Measurements from ENCODE around the gene CHCHD3. TPM values are rescaled to one million over a fixed set of nuclear protein-coding genes. Genes with fewer than 3 reads are reported as not detected.

CHCHD3 gene
- total RNA-seq, 1 donor: 104 TPM

GRCh38 chr7:132760866-132761265 is 321.0 kb downstream of the CHCHD3 start:
- no peak for TF ChIP-seq CTCF (IDR thresholded peaks at IDR 0.05; ENCODE audit: insufficient read depth, low read depth, low read length)
- no peak overlapping the region for H3K4me3 ChIP-seq (ENCODE audit: low read depth, low read length)
- DNase-seq (ENCODE audit: low read depth): no peak

- no peak overlapping the region for H3K4me3 ChIP-seq (ENCODE audit: low read depth, low read length)
- DNase-seq (ENCODE audit: low read depth): peak; percentile 30
- no peak for TF ChIP-seq CTCF (IDR thresholded peaks at IDR 0.05; ENCODE audit: insufficient read depth, low read depth, low read length)
These were observed 321.7 kb downstream of the CHCHD3 start for GRCh38 chr7:132760244-132760623.

GRCh38 chr7:132759482-132760243 is 322.2 kb downstream of the CHCHD3 start:
- TF ChIP-seq CTCF (IDR thresholded peaks at IDR 0.05; ENCODE audit: insufficient read depth, low read depth, low read length): no peak
- H3K4me3 ChIP-seq (ENCODE audit: low read depth, low read length): no peak overlapping the region
- DNase-seq (ENCODE audit: low read depth): no peak

- no peak for TF ChIP-seq CTCF (IDR thresholded peaks at IDR 0.05; ENCODE audit: insufficient read depth, low read depth, low read length)
- no peak overlapping the region for H3K4me3 ChIP-seq (ENCODE audit: low read depth, low read length)
- DNase-seq (ENCODE audit: low read depth): no peak
These were observed 322.9 kb downstream of the CHCHD3 start for GRCh38 chr7:132758986-132759385.

GRCh38 chr7:132757783-132758182 is 324.1 kb downstream of the CHCHD3 start:
- no peak for TF ChIP-seq CTCF (IDR thresholded peaks at IDR 0.05; ENCODE audit: insufficient read depth, low read depth, low read length)
- DNase-seq (ENCODE audit: low read depth): no peak

GRCh38 chr7:132756484-132756990 is 325.4 kb downstream of the CHCHD3 start:
- H3K4me3 ChIP-seq (ENCODE audit: low read depth, low read length): no peak overlapping the region
- TF ChIP-seq CTCF (IDR thresholded peaks at IDR 0.05; ENCODE audit: insufficient read depth, low read depth, low read length): no peak
- DNase-seq (ENCODE audit: low read depth): no peak

More at GRCh38 chr7:132757783-132758182, 324.1 kb downstream of the CHCHD3 start:
- H3K4me3 ChIP-seq (ENCODE audit: low read depth, low read length): no peak overlapping the region

All from fibroblast of villous mesenchyme (primary cell).